NOMO-1 (cell line): ENCODE data around the gene MYCBP.
"Not testable (repeated sequence)": the region's sequence is repeated elsewhere in the genome, so short reads cannot be mapped to it uniquely, and the experiment has no call there.

Experiments used
- DNase-seq, 2 experiments: peaks; one replicate each; lab custom pipeline; 2025; ENCODE audit not compliant: unreplicated experiment in 2 of 2; lab: John Stamatoyannopoulos, UW

MYCBP gene

DNA sequence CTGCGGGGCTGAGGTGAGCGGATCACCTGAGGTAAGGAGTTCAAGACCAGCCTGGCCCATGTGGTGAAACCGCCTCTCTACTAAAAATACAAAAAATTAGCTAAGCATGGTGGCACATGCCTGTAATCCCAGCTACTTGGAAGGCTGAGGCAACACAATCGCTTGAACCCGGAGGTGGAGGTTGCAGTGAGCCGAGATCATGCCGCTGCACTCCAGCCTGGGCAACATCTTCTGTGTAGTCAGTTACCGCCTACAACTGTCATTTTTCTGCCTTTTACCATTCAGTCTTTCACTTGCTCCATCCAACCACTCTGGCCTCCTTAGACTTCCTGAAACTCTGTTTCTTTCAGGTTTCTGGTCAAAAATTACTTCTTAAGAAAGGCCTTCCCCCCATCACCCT is 2.2 kb downstream of the MYCBP start:
- DNase-seq: no peak

DNA sequence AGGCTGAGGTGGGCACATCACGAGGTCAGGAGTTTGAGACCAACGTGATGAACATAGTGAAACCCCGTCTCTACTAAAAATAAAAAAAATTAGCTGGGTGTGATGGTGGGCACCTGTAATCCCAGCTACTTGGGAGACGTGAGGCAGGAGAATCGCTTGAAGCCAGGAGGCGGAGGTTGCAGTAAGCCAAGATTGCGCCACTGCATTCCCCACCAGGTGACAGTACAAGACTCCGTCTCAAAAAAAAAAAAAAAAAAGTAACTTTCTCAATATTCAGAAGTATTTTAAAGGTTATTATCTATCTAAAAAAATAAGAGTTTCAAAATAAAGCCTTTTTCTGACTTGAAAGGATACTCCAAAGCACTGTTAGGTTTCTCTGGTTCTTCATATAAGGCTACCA is 5.9 kb downstream of the MYCBP start:
- DNase-seq: no peak

DNA sequence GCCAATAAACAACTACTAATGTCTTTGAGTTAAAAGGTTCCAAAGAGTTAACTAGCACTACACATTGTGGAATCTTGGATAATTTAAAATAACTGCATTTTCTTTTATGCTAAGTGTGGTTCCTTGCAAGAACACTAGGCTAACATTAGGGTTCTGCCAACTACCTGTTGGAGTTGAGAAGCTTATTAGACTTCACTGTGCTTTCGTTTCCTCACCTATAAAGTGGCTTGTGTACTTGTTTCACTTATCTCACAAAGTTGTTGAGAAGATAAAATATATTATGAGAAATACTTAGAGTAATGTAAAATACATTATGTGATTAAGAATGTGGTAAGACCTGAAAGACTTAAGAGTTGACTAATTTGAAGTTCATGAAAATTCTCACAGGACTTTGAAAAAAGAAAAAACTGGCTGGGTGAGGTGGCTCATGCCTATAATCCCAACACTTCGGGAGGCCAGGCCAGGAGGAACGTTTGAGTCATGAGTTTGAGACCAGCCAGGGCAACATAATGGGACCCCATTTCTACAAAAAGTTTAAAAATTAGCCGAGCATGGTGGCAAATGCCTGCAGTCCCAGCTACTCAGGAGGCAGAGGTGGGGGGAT is 7.9 kb downstream of the MYCBP start:
- no peak for DNase-seq

DNA sequence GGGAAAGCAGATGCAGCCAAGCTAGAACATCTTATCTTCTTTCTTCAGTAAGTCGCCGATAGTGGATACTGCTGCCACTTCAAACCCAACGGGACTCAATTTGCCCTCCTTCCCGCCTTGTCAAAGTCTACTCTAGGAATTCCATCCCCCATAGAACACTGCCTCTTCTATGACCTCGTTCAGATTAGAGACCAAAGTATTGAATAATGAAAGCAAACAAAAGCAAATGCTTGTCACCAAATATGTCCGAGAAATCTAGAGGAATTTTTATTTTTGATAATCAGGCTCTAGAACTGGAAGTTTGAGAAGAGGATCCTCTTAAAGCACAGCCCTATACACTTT is 12.7 kb downstream of the MYCBP start:
- DNase-seq: no peak

DNA sequence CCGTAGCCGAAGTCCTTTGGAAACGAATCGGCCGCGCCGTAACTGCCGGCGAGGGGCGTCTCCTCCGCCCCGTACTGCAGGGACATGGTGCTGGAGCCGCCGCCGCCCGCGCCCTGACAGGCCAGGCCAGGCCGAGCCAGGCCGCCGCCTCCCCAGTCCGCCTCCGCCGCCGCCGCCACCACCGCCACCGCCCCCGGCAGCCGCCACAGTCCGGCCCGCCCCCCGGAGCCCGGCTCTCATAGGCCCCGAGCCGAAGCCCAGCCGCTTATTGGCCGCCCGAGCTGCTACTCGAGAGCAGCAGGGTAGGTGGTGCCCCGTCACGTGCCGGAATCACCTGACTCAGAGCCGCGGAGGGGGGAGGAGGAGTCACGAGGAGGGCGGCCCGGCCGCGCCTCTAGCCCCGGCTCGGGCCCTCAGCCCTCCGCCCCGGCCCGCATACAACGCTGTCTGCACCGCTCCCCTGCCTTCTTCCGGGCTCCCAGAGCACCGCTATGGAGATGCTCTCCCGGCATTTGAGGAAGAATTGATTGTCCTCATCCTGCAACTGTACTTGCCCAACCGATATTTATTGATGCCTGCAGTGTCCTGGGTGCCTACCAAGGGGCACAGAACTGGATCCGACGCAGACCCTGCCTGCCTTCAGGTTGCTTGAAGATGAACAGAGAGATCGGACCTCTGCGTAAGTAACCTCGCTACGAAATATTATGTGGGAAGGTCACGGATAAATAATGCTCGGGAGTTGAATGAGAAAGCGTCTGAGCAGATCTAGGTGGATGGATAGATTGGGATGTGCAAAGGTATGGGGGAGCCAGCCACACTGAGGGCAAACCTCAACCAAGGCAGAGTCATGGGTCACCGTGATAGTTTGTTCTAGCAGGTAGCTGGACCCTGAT is 13.3 kb downstream of the MYCBP start, which contains the start of gene RRAGC:
Gene RRAGC, minus strand, starts transcription at position 212 of the 893 bp plus-strand sequence. Its CDS starts 126 bp downstream, at position 86.
- peak; percentile 96 for DNase-seq

DNA sequence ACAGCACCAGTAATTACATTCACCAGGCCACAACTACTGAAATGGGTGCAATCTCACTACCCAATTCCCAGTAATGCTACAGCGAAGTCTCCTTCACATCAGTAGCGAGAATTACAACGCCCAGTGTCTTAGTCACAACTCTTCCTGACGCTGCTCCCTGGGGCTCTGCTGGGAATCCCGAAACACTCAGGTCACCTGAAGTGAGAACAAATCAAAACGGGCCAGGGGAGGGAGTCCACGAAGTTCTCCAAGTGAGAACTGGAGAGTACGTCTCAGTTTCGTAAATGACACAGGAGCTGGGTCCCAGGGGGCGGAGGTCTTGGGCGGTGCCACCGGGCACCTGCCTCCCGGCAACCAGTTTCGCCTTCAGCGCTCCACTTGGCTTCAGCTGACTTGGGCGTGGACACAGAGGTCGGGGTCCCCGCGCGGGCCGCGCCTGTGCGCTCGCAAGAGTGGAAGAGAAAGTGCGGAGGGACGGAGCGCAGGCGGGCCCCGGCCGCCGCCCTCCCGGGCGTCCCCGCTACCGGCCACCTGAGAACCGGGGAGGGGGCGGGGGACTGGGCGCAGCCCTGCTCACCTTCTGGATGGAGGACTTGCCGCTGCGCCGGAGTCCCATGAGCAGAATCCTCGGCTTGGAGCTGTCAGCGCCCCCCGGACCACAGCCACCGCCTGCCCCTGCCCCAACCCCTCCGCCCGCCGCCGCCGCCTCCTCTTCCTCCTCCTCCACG is 14.2 kb downstream of the MYCBP start:
- peak in 1 of 2 experiments; percentile 31 for DNase-seq

DNA sequence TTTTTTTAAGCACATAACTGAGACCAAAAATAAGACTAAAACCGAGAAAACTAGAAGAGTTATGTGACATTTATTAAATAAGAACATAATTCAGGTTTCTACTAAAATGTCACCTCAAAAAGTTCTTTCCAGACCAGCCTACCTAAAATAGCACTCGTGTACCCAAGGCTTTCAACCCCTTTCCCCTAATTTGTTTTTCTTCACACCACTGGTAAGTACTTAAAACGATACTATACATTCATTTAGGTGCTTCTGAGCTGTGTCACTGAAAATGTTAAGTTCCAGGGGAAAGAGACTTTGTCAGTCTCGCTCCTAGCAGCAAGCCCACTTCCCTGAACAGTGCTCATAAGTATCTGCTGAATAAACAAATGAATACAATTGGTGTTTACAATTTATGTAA is 20.4 kb downstream of the MYCBP start:
- no peak for DNase-seq

DNA sequence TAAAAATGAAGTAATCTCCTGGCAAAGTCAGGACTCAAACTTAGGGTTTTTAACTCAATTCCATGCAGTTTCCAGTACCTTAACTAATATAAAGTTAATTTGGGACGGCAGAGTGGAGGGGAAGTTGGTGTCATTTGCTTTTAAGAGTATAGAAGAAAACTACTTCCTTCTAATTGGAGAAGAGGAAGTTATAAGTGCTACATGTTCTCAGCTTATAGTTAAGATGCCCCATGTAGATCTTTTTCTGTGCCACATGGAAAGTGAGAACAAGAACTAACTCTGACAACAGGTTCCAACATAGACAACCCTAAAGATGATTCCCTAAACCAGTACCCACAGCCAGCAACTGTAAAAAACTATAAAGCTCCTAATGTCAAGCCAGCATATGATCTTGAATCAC is 25.1 kb downstream of the MYCBP start:
- peak; percentile 55 to 96 for DNase-seq

DNA sequence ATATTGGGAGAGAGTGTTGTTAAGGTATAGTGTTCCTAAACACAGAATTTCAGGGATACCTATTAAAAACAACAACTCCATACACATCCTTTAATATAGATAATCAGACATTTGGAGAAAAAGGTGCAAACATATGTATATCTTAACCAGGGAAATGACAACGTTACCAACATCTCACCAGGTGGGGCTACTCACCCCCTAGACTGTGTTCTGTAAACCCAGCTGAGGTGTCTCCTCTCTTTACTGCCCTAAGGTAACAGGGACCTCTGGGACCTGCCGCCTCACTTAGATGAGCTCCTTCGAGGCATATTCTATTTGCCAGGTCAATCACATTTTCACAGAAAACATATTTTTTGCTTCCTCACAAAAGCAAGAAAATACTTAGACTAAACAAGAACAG is 26.9 kb downstream of the MYCBP start:
- no peak for DNase-seq

DNA sequence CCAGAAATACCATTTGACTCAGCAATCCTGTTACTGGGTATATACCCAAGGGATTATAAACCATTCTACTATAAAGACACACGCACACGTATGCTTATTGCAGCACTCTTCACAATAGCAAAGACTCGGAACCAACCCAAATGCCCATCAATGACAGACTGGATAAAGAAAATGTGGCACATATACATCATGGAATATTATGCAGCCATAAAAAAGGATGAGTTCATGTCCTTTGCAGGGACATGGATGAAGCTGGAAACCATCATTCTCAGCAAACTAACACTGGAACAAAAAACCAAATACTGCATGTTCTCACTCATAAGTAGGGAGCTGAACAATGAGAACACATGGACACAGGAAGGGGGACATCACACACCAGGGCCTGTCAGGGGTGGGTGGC is 28.1 kb downstream of the MYCBP start:
- DNase-seq: not testable (repeated sequence)

DNA sequence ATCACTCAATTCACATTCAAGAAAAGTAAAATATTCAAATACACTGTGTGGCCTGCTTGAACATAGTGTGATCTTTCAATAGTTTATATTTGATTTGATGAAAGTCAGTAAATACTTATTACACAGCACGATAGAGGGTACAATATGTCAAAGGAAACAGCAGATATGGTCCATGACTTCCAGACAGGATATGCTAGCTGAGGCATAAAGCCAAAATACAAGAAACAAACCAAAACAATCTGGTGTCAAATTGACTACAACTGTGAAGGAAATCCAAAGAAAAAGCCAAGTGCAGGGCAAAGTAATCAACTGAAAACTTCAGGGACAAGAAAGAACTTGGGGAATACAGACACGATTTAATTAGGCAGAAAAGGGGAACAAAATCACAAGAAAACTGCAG is 32.9 kb downstream of the MYCBP start:
- DNase-seq: no peak

DNA sequence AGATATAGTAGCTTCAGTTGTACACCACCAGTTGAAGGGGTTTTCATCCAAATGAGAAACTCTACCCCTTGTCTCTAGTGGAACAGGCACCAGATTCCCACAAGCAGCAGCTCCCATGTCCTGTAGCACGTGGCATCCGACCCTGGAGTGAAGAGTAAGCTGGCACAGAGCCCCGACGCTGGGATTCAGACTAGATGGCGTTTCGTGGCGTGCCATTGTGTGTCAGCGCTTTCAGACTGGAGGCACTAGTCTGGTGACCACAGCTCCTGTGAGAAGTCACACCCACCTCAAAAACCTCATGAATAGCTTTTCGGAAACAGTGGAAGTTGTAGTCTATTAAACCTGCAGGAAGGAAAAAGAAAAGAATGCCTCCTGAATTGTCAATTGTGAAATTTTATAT is 33.8 kb downstream of the MYCBP start:
- DNase-seq: no peak

DNA sequence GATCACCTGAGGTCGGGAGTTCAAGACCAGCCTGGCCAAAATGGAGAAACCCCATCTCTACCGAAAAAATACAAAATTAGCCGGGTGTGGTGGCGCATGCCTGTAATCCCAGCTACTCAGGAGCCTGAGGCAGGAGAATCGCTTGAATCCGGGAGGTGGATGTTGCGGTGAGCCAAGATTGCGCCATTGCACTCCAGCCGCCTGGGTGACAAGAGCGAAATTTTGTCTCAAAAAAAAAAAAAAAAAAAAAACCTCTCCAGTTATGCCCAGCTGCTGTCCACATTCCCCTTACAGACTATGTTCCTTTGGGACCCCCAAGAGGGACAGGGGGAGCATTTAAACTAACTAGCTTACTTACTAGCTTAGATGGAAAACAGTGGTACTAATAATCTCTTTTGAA is 36.8 kb downstream of the MYCBP start:
- DNase-seq: not testable (repeated sequence)

DNA sequence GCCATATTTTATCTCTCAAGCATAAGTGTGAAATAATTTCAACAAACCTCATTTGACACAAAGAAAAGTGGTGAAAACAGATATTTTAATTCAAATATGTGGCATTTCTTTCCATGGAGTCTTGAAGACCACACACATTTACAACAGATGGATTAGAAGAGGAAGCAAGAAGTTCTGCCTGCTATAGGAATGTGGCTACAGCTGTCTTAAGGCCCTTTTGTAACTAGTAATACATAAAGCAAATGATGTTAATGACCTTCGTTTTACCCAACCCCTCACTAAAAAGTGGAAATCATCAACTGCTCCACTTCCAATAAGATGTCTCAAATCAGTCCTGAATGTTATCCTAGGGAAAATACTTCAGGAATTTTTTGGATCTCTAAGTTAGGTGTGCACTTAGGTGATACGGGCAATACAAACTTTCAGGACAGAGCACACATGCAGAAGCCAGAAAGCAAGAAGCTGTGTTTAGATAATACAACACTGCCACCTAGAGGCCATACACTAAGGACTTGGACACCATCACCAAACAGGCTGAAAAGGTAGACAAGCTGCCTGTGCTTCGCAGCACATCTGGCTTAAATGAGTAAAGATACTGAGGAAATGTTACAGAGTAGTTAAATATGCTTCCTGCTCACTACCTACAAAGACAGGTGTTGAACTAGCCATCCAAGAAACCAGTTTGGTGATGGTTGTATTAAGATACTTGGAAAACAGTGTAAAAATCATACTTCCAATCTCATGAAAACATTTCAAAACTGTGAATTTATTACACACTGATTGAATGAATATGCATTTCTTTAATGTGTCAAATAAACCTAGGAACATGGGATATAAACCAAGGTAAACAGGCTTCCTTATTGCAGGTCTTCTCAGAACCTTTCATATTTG is 38.0 kb downstream of the MYCBP start:
- DNase-seq: peak; percentile 57 to 88

DNA sequence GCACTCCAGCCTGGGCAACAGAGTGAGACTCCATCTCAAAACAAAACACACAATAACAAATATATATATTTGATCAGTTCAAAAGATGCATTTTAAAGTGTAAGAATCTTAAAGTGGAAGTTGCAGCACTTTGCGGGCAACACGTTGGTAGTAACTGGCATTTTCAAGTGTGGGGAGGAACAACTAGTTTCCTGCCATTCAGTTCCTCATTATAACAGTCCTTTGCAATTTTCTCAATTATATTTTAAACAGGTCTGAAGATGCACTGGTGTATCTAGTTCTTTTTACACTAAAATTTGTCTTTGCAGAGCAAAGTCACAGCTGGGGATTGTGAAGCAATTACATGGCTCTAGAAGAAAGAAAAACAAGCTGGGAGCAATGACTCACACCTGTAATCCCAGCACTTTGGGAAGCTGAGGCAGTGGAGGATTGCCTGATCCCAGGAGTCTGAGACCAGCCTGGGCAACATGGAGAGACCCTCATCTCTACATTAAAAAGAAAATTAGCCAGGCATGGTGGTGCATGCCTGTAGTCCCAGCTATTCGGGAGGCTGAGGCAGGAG is 38.8 kb downstream of the MYCBP start:
- DNase-seq: peak; percentile 81 to 86

DNA sequence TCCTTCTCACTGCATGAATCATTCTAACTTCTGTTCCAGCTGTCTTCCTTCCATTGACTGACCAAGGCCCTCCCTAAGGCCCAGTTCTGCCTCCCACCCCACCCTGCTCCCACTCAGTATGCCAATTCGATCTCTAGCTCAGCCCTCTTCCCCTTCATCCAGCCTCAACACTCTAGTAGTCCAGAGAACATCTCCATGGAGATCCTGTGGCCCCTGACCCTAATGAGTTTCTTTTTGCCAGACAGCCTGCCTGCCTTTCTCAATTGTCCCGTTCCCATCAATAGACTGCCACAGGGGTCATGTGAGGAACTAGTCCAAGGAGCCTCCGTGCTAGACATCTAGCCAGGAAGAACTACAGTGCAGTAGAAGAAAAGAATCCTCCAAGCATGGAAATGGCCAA is 40.0 kb downstream of the MYCBP start:
- DNase-seq: no peak

DNA sequence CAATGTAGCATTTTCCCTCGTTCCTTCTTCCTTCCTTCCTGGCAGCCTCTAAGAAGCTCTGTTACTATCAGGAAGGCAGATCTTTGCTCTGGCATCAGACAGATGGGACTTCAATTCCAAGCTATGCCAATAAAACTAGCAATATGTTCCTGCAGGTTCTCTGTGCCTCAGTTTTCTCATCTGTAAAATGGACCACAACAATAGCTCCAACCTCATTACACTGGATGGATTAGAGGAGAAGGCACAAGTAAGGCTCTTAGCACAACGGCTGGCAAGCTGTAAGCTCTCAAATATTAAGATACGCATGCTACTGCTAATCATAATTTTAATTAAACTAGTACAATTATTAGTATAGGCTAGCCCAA is 40.8 kb downstream of the MYCBP start:
- no peak for DNase-seq

DNA sequence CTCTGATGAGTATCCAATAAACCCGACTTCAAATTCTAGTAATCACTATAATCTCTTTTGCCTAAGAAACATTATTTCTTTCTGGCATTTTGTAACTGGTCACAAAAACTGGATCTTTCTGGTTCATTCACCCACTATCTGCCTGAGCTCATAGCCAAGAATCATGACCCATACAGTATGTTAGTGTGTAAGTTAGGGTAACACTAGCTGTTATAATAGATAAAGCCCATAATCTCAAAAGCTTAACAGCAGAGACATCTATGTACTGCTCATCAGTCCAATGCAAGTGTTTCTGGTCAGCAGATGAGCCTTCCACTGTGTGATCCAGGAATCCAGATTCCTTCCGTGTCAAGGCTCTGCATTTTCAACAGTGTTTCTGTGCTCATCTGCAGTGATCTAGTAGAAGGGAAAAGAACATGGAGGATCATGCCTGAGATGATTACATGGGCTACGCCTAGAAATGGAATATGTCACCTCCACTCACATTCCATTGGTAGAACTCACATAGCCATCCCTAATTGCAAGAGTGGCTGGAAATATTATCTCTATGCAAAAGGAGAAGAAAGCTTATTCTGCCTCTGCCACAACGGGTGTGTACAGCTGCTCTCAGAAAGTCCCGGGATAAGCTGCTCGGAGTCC is 41.3 kb downstream of the MYCBP start:
- DNase-seq: no peak

DNA sequence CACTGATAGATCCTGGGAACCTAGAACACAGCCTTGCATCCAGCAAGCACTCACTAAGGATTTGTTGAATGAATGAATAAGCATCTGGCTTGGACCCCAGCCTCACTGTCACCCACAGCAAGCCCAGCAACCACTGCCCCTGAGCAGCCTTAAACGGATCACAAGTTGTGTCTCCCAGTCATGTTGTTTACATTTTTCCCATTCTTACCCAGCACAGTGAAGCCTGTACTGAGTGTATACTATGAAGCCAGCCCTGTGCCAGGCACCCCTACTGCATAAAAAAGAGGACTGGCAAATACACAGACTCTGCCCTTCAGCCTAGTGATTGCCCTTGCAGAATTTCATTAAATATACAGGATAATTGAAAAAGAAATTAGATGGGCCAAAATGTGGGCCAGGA is 43.8 kb downstream of the MYCBP start:
- no peak for DNase-seq

DNA sequence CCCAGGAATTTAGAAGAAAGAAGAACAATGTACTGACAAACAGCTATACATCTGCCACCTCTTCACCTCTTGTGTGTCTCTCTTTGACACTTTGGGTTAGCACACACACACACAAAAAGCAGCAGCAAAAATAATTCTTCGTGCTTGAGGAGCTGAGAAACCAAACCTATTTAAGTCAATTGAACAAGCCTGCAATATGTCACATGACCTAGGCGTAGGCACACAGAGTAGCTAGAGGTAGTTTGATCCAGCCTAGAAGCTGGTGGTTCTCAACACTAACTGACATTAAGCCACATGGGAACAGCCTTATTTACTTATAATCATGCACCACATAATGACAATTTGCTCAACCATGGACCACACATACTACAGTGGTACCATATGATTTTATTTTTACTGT is 45.8 kb downstream of the MYCBP start:
- no peak for DNase-seq
